SHP77 (cell line): ENCODE measurements around the gene SFRP5.

ENCODE experiments used
- DNase-seq, 2 experiments: peaks; one replicate each; lab custom pipeline; 2025; lab: John Stamatoyannopoulos, UW

Gene SFRP5, protein sequence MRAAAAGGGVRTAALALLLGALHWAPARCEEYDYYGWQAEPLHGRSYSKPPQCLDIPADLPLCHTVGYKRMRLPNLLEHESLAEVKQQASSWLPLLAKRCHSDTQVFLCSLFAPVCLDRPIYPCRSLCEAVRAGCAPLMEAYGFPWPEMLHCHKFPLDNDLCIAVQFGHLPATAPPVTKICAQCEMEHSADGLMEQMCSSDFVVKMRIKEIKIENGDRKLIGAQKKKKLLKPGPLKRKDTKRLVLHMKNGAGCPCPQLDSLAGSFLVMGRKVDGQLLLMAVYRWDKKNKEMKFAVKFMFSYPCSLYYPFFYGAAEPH

DNA sequence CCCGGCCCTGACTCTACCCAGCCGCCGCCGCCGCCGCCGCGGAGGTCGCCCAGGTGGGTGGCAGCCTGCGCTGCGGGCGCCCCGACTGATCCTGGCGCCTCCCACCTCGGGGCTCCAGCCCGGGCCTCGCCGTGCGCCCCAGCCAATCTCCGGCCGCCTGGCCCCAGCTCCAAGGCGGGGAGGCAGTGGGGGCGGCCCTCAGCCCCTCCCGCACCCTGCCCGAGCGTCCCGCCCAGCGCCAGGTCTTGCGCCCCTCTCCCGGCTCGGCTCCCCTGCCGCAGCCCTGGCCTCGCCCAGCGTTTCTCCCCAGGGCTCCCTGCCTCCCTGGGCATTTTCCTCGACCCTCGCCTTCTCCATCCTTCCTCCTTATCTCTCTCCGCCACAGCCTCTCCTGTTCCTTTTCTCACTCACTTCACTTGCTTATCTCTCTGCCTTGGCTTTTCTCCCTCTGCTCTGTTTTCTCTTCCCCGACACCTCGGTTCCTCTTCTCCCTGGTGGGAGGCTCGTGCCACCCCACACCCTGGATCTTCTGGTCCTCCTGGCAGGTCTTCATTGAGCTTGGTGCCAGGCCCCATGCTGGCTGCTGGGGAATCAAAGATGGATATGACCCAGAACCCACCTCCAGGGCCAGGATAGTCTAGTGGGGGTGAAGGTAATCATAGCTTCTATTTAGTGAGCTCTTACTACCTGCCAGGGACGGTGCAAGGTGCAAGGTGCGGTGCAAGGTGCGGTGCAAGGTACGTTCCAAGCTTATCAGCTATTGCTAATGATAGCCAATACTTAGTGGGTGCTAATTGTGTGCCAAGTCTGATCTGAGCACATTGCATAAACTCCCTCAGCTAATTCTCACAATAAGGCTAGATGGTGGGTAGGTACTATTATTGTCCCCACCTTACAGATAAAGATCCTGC is at the start of gene SFRP5:
SFRP5 (minus strand) TSS at position 87 of the 911 bp plus-strand sequence. CDS start 166 bp downstream, outside the sequence.
- no peak for DNase-seq

GRCh38 chr10:97820096-97820704 is 48.4 kb upstream of the SFRP5 start:
- no peak for DNase-seq

- no peak for DNase-seq
Measured at GRCh38 chr10:97818572-97818971, 46.8 kb upstream of the SFRP5 start.

DNA sequence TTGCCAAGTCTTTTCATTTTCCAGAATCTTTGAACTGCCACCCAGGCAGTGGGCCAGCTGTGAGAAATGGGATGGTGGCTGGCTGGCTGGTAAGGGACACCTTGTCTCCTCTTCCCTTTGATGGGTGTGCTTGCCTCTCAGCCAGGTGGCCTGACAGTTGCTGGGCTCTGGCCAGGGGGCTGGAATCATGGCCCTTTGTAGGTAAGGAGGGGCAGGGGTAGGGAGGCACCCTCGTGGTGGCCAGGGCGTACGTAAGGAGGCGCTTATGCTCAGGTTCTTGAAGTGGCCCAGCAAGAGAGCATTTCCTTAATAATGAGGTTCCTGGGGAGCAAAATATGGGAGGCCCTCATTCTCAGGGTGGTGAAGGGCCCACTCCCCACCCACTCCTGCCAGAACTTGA is 44.8 kb upstream of the SFRP5 start:
- DNase-seq, result no peak

DNA sequence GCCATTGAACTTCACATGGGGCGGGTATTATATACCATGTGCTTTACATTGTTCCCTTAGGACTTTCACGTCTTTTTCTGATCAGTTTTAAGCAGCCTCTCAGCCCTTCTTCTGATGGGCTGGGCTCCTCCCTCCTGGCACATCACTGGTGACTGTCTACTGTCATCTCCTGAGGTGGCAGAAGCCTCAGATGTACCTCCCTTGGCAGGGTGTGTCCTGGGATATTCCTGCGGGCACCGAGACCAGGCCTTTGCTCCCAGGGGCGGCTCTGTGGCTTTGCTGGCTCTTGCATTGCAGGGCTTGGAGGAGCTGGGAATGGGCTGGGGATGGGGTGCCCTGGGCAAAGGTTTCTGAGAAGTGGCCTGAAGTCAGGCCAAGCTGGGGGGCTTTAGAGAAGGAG is 43.2 kb upstream of the SFRP5 start:
- no peak for DNase-seq

DNA sequence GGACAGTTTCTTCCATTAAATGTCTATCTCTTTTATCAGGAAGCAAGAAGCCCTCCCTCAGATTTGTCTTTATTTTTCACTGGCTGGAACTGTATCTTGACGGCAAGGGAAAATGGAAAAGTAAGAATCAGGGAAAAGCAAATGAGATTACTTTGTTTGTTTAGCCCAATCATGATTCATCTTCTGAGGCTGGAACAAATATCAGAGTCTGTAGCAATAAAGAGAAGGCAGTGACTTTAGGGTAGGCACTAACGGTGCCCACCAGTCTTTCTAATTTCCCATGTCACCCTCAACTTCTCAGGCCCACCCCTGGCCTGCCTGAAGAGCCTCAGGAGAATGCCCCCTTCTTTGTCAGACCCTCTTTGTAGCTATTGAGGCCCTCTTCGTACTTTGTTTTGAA is 41.5 kb upstream of the SFRP5 start:
- DNase-seq, result no peak

- DNase-seq, result no peak
Measured at GRCh38 chr10:97812696-97813095, 40.9 kb upstream of the SFRP5 start.

DNA sequence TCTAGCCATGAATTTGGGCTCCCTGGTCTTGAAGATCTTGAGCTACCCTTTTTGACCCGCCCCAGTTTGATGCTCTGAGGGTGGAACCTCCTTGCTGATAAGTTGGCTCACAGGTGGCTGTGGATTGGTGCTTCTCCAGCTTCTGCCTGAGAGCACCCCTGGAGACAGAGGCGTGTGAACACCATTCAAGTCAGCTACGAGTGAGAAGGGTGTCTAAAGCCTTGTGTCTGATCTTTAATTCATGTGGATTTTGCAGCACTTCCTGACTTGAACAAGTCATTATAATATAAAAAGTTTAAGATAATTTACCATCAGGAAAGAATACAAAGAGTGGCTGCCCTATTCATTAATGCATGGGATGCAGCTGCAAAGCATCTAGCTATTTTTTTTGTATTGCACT is 40.2 kb upstream of the SFRP5 start:
- DNase-seq, result no peak

DNA sequence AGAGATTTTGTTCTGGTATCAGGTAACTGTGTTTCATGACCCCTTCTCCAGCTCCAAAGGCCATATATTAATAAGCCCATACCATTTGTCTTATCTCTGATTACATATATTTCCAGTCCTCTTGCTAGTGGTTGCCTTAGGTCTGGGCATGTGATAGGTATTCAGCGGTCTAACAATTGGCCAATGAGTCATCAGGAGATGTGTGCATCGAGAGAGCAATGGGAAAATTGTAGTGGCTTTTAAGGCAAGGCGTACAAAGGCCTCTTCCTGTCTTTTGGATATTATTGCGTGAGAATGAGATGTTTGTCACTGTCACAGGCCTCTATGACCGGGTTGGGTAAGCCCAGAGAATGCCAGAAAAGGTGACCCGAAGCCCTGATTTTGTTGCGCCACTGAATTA is 38.6 kb upstream of the SFRP5 start:
- DNase-seq, result peak; percentile 19 to 58

DNA sequence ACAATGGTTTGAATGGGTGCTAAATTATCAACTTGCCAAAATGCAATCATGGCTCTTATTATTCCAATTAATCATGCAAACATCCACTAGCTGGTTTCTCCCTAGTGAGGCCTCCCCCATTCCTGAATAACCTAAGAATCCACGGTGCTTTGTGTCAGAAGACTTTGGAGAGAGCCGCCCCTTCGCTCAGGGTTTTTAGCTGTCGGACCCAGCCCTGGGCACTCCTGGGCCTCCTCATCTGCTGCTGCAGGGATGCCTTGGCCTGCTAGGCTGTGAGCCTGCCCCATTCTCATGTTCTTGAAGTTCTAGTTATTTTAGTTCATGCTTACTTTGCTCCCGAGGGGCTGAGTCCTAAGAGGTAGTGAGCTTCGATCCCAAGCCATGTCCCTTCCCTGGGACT is 34.1 kb upstream of the SFRP5 start:
- no peak for DNase-seq

- no peak for DNase-seq
Measured at GRCh38 chr10:97805096-97805884, 33.5 kb upstream of the SFRP5 start.

- no peak for DNase-seq
Measured at GRCh38 chr10:97801422-97801821, 29.6 kb upstream of the SFRP5 start.

DNA sequence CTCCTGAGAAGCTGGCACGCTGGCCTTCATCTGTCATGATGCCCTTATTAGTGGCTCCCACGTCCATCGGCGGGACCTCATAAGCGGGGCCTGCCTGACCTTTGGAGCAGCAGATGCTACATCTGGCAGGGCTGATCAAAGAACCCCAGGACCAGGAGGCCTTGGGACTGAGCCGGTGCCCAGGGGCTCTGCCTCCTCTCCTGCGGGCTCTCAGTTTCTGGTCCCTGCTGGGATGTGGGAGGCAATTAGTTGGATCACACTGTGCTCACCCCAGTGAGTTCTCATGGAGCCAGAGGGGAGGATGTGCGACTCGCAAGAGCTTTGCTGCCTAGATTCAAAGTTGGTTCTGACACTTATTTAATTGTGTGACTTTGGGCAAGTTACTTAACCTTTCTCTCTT is 28.7 kb upstream of the SFRP5 start:
- DNase-seq, result no peak

- DNase-seq, result no peak
Measured at GRCh38 chr10:97798958-97799610, 27.3 kb upstream of the SFRP5 start.

DNA sequence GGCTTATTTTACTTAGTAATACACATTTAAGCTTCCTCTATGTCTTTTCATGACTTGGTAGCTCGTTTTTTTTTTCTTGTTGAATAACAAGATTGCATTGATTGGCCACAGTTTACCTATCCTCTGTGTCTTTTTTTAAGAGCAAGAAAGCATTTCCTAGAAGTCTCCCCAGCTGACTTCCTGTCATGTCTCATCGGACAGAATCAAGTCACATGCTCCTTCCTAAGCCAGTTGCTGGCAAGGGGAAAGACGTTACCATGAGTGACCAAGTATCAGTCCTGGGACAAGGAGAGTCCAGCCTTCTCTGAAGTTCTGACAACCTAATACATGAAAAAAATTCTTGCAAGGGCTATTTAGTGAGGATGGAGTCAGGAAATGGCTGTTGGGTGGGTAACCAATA is 24.9 kb upstream of the SFRP5 start:
- no peak for DNase-seq

GRCh38 chr10:97795886-97796285 is 24.1 kb upstream of the SFRP5 start:
- DNase-seq, result no peak

- peak; percentile 40 to 53 for DNase-seq
Measured at GRCh38 chr10:97791824-97792721, 20.3 kb upstream of the SFRP5 start.

- no peak for DNase-seq
Measured at GRCh38 chr10:97789770-97790397, 18.1 kb upstream of the SFRP5 start.

DNA sequence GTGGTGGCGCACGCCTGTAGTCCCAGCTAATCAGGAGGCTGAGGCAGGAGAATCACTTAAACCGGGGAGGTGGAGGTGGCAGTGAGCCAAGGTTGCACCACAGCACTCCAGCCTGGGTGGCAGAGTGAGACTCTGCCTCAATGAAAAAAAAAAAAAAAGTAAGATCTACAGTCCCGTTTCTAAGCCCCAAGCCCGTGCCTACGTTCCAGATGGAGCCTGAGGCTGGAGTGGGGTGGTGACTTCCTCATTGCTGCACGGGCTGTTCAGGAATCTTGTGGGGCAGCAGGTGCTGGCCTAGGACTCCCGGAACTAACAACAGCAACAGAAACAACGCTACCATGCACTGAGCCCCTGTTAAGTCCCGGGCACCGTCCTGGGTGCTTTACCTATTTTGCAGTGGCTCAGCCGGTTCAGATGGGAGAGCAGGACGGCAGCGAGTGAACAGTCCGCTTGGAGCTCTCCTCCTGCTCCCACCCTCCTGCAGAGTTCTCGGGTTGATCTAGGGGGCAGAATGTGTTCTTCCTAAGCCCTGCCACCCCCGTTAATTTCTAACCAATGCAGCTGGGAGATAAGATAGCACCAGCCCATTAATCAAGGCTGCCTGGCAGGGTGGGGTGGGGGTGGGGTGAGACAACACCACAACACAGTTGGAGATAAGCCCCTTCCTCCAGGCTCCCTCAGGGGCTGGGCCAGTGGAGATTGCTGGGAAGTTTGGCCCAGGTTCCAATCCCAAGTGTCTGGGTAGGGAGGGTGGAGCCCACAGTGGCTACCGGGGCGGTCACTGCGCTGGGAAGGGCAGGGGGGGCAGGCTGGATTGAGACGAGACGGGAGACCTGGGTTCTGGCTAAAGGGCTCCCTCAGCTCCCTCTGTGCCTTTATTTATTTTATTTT is 17.0 kb upstream of the SFRP5 start:
- no peak for DNase-seq
